D721Med (cell line): ENCODE results near the gene SPTBN2.
A peak's percentile ranks its signal among the peaks of the same experiment; 100 is the strongest.

Experiments
- DNase-seq: peaks from one replicate; pipeline ENCODE4 v3.0.0; 2011; ENCODE audit warnings: low spot score; ENCODE audit not compliant: insufficient read length
- FAIRE-seq: peaks from 2 replicates; lab custom pipeline; 2011; peaks lifted over from hg19 to GRCh38; lab: Jason Lieb, UNC
- CTCF ChIP-seq: IDR thresholded peaks from 2 replicates; pipeline ENCODE4 v1.5.1; 2012; ENCODE audit warnings: mild to moderate bottlenecking, control low read depth; ENCODE audit not compliant: insufficient read depth; ENCODE audit errors: missing control alignments

SPTBN2 gene

GRCh38 chr11:66683877-66684276, 45.1 kb downstream of the SPTBN2 start:
- no peak for DNase-seq
- TF ChIP-seq CTCF = no peak
- FAIRE-seq = no peak

GRCh38 chr11:66680966-66681645, 47.9 kb downstream of the SPTBN2 start:
- no peak for TF ChIP-seq CTCF
- FAIRE-seq (no peak), DNase-seq (no peak)

GRCh38 chr11:66677599-66678375, 51.2 kb downstream of the SPTBN2 start, which contains the start of gene RBM4B:
Gene RBM4B (minus strand): TSS chr11:66677887. CDS start chr11:66677079, 808 bp downstream.
- FAIRE-seq (no peak), DNase-seq (peak; percentile 82)
- no peak for TF ChIP-seq CTCF

- DNase-seq = no peak
- no peak for TF ChIP-seq CTCF
- FAIRE-seq = no peak
These were observed 52.0 kb downstream of the SPTBN2 start for GRCh38 chr11:66676931-66677598.

- TF ChIP-seq CTCF = no peak
- FAIRE-seq (no peak), DNase-seq (no peak)
These were observed 52.6 kb downstream of the SPTBN2 start for GRCh38 chr11:66676282-66676919.

GRCh38 chr11:66674964-66675602, 53.9 kb downstream of the SPTBN2 start:
- FAIRE-seq (no peak), DNase-seq (no peak)
- no peak for TF ChIP-seq CTCF
